ENCODE measurements around the gene IGFL2. TPM values are rescaled to one million over a fixed set of nuclear protein-coding genes. Genes with fewer than 3 reads are reported as not detected.
"Not testable (repeated sequence)": the region's sequence is repeated elsewhere in the genome, so short reads cannot be mapped to it uniquely, and the experiment has no call there.

IGFL2 gene
- total RNA-seq, 1 donor from 2014 or later: 35.6 TPM

GRCh38 chr19:46142294-46142693, 5.7 kb upstream of the IGFL2 start:
- DNase-seq (ENCODE audit: low spot score): no peak

GRCh38 chr19:46144756-46145155, 3.3 kb upstream of the IGFL2 start:
- DNase-seq (ENCODE audit: low spot score): no peak

GRCh38 chr19:46147166-46147740, 785 bp upstream of the IGFL2 start:
- DNase-seq (ENCODE audit: low spot score): no peak

- no peak for DNase-seq (ENCODE audit: low spot score)
These were observed 2.6 kb downstream of the IGFL2 start for GRCh38 chr19:46150606-46151005.

GRCh38 chr19:46155237-46155636, 7.2 kb downstream of the IGFL2 start:
- DNase-seq (ENCODE audit: low spot score): no peak

GRCh38 chr19:46159418-46160232, 11.6 kb downstream of the IGFL2 start:
- no peak for DNase-seq (ENCODE audit: low spot score)

- no peak for DNase-seq (ENCODE audit: low spot score)
These were observed 12.3 kb downstream of the IGFL2 start for GRCh38 chr19:46160233-46160775.

GRCh38 chr19:46161642-46162257, 13.7 kb downstream of the IGFL2 start:
- not testable (repeated sequence) for DNase-seq (ENCODE audit: low spot score)

GRCh38 chr19:46162731-46163130, 14.7 kb downstream of the IGFL2 start:
- no peak for DNase-seq (ENCODE audit: low spot score)

GRCh38 chr19:46173886-46174480, 25.9 kb downstream of the IGFL2 start:
- DNase-seq (ENCODE audit: low spot score): no peak

GRCh38 chr19:46176116-46176860, 28.2 kb downstream of the IGFL2 start:
- no peak for DNase-seq (ENCODE audit: low spot score)

GRCh38 chr19:46179076-46179759, 31.2 kb downstream of the IGFL2 start:
- DNase-seq (ENCODE audit: low spot score): no peak

- no peak for DNase-seq (ENCODE audit: low spot score)
These were observed 32.8 kb downstream of the IGFL2 start for GRCh38 chr19:46180701-46181387.

- no peak for DNase-seq (ENCODE audit: low spot score)
These were observed 33.3 kb downstream of the IGFL2 start for GRCh38 chr19:46181388-46181779.

GRCh38 chr19:46182476-46182875, 34.4 kb downstream of the IGFL2 start:
- no peak for DNase-seq (ENCODE audit: low spot score)

GRCh38 chr19:46184775-46185710, 37.0 kb downstream of the IGFL2 start:
- not testable (repeated sequence) for DNase-seq (ENCODE audit: low spot score)

- DNase-seq (ENCODE audit: low spot score): no peak
These were observed 38.2 kb downstream of the IGFL2 start for GRCh38 chr19:46186101-46186716.

GRCh38 chr19:46186717-46187101, 38.7 kb downstream of the IGFL2 start:
- no peak for DNase-seq (ENCODE audit: low spot score)
